ENCODE data around the gene KCTD11.
A peak's percentile ranks its signal among the peaks of the same experiment; 100 is the strongest.

KCTD11 gene

GRCh38 chr17:7351665-7352502 lies at the start of gene KCTD11:
KCTD11 (plus strand) TSS chr17:7352162.
- DNase-seq (ENCODE audit: low spot score in 2 of 2) (peak; percentile 50 to 68), ATAC-seq (ENCODE audit: low read depth) (peak; percentile 42)
- Mint-ChIP-seq H3K27me3 (no peaks in the 10 kb centered on the region), H3K36me3 (peaks cover 8% of the 10 kb centered on the region), H3K27ac (peak within 1 kb of the TSS; percentile 90), H3K4me3 (peak within 1 kb of the TSS; percentile 96), H3K9me3 (no peaks in the 10 kb centered on the region), H3K4me1 (peaks cover 30% of the 10 kb centered on the region)

DNA sequence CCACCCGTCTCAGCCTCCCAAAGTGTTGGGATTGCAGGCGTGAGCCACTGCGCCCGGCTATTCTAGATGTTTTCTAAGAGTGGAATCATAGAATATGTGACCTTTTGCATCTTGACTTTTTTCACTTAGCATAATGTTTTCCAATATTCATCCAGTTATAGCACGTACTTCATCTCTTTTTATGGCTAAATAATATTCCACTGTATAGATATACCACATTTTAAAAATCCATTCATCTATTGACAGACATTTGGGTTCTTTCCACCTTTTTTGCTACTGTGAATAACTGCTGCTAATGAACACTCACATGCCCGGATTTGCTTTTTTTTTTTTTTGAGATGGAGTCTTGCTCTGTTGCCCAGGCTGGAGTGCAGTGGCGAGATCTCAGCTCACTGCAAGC lies 47.8 kb upstream of the KCTD11 start:
- Mint-ChIP-seq H3K4me3 (no peak overlapping the region), H3K36me3 (peaks cover 2% of the 10 kb centered on the region), H3K27ac (no peak overlapping the region), H3K27me3 (peaks cover 5% of the 10 kb centered on the region), H3K9me3 (no peaks in the 10 kb centered on the region), H3K4me1 (peaks cover 2% of the 10 kb centered on the region)
- no peak for ATAC-seq (ENCODE audit: low read depth)
- DNase-seq (ENCODE audit: low spot score in 2 of 2): no peak

DNA sequence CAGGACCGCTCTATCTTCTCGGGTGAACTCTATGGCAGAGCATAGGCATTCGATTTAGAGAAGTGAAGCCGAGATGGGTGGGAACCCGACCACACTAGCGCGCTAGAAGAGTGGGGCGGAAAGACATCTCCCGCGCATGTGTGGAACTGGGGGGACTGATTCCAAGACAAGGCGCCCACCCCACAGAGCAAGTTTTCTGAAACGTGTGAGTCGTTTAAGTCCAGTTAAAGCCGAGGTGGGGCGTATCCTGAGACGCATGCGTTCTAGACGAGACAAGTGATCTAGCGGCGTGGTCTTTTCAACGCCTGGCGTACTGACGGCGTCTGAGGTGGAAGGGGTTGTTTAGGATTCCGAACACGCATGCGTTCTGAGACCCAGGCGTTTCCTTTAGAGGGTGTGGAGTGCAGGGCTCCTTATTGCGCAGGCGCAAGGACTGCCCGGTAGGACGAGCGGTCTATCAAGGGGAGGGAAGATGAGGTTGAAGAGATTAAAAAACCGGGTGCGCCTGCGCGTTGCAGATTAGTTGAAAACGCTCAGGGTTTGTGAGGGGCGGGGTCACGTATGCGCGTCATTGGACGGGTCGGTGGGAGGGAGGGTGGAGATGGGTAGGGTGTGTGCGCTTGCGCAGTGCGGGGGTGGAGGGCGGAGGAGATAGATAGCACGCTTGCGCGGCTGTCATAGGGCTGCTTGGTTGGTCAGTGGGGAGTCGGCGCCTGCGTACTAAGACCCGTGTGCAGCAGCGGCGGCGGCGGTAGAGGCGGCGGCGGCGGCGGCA lies 44.9 kb upstream of the KCTD11 start, which contains the start of gene EIF5A:
Gene EIF5A, plus strand, starts transcription at position 718 of the 775 bp plus-strand sequence. CDS start 2,008 bp downstream, outside the sequence.
- Mint-ChIP-seq H3K4me1 (peaks cover 27% of the 10 kb centered on the region), H3K27ac (peak within 1 kb of the TSS; percentile 97), H3K9me3 (no peaks in the 10 kb centered on the region)

GRCh38 chr17:7307686-7308624 lies 44.0 kb upstream of the KCTD11 start:
- peak overlapping the region; percentile 97 for H3K27ac Mint-ChIP-seq
- H3K4me1 Mint-ChIP-seq: peaks cover 32% of the 10 kb centered on the region
- ATAC-seq (ENCODE audit: low read depth): peak; percentile 25
- no peaks in the 10 kb centered on the region for H3K27me3 Mint-ChIP-seq
- peaks cover 31% of the 10 kb centered on the region for H3K36me3 Mint-ChIP-seq
- DNase-seq (ENCODE audit: low spot score in 2 of 2): peak in 1 of 2 donors; percentile 65
- peak overlapping the region; percentile 88 for H3K4me3 Mint-ChIP-seq
- H3K9me3 Mint-ChIP-seq: no peaks in the 10 kb centered on the region

More for the DNA sequence above, 44.9 kb upstream of the KCTD11 start, which contains the start of gene EIF5A:
- H3K27me3 Mint-ChIP-seq: no peaks in the 10 kb centered on the region
- H3K36me3 Mint-ChIP-seq: peaks cover 24% of the 10 kb centered on the region
- ATAC-seq (ENCODE audit: low read depth): peak; percentile 69
- H3K4me3 Mint-ChIP-seq: peak within 1 kb of the TSS; percentile 88
- peak; percentile 96 to 99 for DNase-seq (ENCODE audit: low spot score in 2 of 2)

- Mint-ChIP-seq H3K27ac (peak overlapping the region; percentile 97), H3K9me3 (no peaks in the 10 kb centered on the region), H3K4me1 (peaks cover 35% of the 10 kb centered on the region)
These were observed 43.1 kb upstream of the KCTD11 start for GRCh38 chr17:7308625-7309433.

GRCh38 chr17:7309628-7310027 lies 42.3 kb upstream of the KCTD11 start:
- peaks cover 37% of the 10 kb centered on the region for H3K36me3 Mint-ChIP-seq
- H3K4me1 Mint-ChIP-seq: peaks cover 41% of the 10 kb centered on the region
- H3K4me3 Mint-ChIP-seq: peak overlapping the region; percentile 88

More at GRCh38 chr17:7308625-7309433, 43.1 kb upstream of the KCTD11 start:
- peak; percentile 74 to 85 for DNase-seq (ENCODE audit: low spot score in 2 of 2)
- Mint-ChIP-seq H3K4me3 (peak overlapping the region; percentile 88), H3K27me3 (no peaks in the 10 kb centered on the region), H3K36me3 (peaks cover 35% of the 10 kb centered on the region)
- ATAC-seq (ENCODE audit: low read depth): peak; percentile 32

GRCh38 chr17:7311110-7311705 lies 40.8 kb upstream of the KCTD11 start:
- peaks cover 44% of the 10 kb centered on the region for H3K4me1 Mint-ChIP-seq
- peaks cover 39% of the 10 kb centered on the region for H3K36me3 Mint-ChIP-seq
- DNase-seq (ENCODE audit: low spot score in 2 of 2) (no peak), ATAC-seq (ENCODE audit: low read depth) (no peak)
- peak overlapping the region; percentile 92 for H3K27ac Mint-ChIP-seq
- H3K9me3 Mint-ChIP-seq: no peaks in the 10 kb centered on the region
- H3K4me3 Mint-ChIP-seq: peak overlapping the region; percentile 83
- H3K27me3 Mint-ChIP-seq: no peaks in the 10 kb centered on the region

More at GRCh38 chr17:7309628-7310027, 42.3 kb upstream of the KCTD11 start:
- peak overlapping the region; percentile 97 for H3K27ac Mint-ChIP-seq
- no peaks in the 10 kb centered on the region for H3K9me3 Mint-ChIP-seq
- ATAC-seq (ENCODE audit: low read depth) (no peak), DNase-seq (ENCODE audit: low spot score in 2 of 2) (no peak)
- H3K27me3 Mint-ChIP-seq: no peaks in the 10 kb centered on the region

DNA sequence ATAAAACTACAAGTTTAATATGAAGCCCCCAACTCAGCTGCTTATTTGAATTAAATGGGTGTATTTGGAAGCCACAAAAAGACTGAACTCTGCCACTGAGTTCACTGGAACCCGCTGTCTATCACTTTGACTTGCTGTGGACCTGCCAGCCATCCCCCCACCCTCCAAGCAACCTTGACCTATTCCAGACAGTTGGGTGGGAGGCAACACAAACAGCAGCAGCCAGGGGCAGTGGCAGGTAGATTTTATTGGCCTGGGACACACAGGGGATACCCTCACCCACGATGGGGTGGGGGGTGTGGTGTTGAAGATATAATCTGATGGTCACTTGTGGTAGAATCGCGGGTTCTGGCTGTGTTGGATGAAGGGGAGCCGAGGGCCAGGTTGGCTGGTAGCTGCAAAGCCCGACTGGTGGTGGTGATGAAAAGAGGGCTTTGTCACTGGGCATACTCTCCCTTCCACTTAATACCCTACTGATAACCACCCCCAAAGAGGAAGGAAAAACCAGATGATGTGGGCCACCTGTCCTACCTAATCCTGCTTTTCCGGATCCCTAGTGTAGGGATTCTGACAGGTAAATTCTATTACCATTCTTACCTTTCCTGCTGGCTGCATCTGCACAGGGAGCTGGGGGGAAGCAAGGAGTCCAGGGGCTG lies 39.4 kb upstream of the KCTD11 start:
- ATAC-seq (ENCODE audit: low read depth) (no peak), DNase-seq (ENCODE audit: low spot score in 2 of 2) (no peak)
- Mint-ChIP-seq H3K27me3 (no peaks in the 10 kb centered on the region), H3K36me3 (peaks cover 37% of the 10 kb centered on the region), H3K9me3 (no peaks in the 10 kb centered on the region), H3K27ac (peak overlapping the region; percentile 98), H3K4me1 (peaks cover 47% of the 10 kb centered on the region), H3K4me3 (no peak overlapping the region)

- peaks cover 40% of the 10 kb centered on the region for H3K36me3 Mint-ChIP-seq
- H3K27ac Mint-ChIP-seq: peak overlapping the region; percentile 98
- no peak for DNase-seq (ENCODE audit: low spot score in 2 of 2)
- H3K9me3 Mint-ChIP-seq: no peaks in the 10 kb centered on the region
- H3K4me3 Mint-ChIP-seq: peak overlapping the region; percentile 55
- H3K4me1 Mint-ChIP-seq: peaks cover 47% of the 10 kb centered on the region
- H3K27me3 Mint-ChIP-seq: no peaks in the 10 kb centered on the region
- no peak for ATAC-seq (ENCODE audit: low read depth)
These were observed 38.7 kb upstream of the KCTD11 start for GRCh38 chr17:7313088-7313889.

DNA sequence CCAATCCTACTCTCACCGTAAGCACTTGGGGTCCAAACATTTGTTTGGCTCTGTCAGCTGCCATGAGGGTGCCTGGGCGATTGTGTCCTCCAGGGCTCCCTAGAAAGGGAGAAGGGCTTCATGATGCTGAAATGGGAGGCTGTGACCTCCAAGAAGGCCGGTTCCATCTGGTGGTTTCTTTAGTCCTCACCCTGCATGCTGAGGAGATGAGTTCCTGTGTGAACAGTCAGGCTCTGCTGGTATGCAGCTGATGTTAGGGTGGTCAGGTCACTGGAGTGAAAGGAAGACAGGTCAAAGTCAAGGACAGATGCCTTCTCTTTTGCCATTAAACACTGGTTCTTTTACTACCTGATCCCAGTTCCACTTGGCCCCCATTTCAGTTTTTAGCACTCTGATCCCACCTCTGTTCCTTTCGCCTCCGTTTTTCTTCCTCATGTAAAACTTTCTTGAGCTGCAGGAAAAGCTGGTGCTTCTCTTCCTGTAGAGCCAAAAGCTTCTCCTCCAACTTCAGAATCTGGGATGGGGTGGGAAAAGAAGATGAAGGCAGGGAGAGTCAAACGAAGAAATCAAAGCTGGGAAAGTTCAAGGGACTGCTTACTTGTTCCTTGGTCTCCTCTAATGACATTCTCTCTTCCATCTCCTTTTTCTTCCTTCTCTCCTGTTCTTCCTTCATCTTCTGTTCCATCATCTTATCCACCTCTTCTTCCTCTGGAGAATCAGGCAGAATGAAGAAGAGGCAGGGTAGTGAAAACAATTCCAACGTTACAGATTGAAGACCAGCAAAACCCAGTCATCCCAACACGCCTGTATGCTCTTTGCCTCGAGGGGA lies 37.9 kb upstream of the KCTD11 start:
- H3K27ac Mint-ChIP-seq: peak overlapping the region; percentile 98
- H3K27me3 Mint-ChIP-seq: no peaks in the 10 kb centered on the region
- ATAC-seq (ENCODE audit: low read depth) (no peak), DNase-seq (ENCODE audit: low spot score in 2 of 2) (no peak)
- peaks cover 40% of the 10 kb centered on the region for H3K36me3 Mint-ChIP-seq
- H3K9me3 Mint-ChIP-seq: no peaks in the 10 kb centered on the region
- peaks cover 45% of the 10 kb centered on the region for H3K4me1 Mint-ChIP-seq
- H3K4me3 Mint-ChIP-seq: peak overlapping the region; percentile 85
